ENCODE data around the gene CCDC27.

GRCh38 chr1:3733883-3734589 is 18.2 kb upstream of the CCDC27 start:
- TF ChIP-seq CTCF (IDR thresholded peaks at IDR 0.05) (no peak), EZH2 (IDR thresholded peaks at IDR 0.05; ENCODE audit: borderline replicate concordance, insufficient read depth, low read depth, low read length, poor library complexity, severe bottlenecking) (no peak)
